ENCODE results near the gene SEMA3C.

Gene SEMA3C

GRCh38 chr7:80819503-80819902 is 99.3 kb downstream of the SEMA3C start:
- no peak for DNase-seq

DNA sequence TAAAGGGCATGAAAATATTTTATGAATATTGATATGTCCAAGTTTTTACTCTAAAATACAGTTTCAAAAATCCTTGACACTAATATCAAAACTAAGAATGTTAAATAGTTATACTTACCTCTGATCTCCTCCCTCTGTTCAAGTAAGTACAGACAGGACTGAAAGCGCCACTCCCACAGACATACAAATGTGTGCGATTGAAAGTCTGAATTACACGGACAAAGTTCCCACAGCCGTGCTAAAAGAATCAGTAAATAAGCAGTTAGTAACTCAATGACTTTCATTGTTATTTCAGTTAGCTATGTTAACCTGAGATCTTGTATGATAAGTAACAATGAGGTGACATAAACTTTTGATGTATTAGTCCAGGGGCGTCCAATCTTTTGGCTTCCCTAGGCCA is 100.7 kb downstream of the SEMA3C start:
- DNase-seq = no peak

DNA sequence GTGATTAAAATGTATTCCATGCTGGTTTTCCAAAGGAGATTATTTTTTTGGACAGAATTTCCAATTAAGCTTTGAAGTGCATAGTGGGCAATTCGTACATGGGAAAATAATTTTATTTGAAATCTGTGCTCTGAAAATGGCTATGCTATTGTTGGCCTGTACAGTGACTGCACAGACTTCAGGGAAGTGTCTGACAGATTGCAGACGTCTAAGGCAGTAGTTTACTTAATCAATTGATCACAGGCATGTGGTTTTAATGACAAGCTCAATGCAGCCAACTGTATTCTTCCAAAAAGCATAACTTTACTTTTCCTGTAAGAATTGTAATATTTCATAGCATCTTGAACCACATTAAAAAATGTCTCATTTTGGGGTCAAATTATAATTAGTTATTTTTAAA is 102.0 kb downstream of the SEMA3C start:
- no peak for DNase-seq

DNA sequence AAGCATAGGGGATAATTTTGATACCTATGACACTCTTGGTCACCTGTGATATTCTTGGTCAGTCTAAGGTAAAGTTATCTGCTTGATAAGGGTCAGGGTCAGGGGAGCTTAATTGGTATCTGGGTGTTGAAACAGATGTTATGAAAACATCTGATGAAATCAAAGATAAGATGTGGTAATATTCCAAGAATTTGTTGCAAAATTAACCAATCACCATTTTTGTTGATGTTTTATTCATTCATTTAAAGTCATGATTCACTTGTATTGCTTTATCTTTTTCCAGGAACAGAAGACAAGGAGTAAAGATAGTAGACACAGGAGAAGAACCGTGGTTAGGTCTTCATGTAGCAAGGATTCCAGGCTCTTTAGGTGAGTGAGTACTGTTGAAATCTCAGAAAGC is 103.1 kb downstream of the SEMA3C start:
- no peak for DNase-seq

DNA sequence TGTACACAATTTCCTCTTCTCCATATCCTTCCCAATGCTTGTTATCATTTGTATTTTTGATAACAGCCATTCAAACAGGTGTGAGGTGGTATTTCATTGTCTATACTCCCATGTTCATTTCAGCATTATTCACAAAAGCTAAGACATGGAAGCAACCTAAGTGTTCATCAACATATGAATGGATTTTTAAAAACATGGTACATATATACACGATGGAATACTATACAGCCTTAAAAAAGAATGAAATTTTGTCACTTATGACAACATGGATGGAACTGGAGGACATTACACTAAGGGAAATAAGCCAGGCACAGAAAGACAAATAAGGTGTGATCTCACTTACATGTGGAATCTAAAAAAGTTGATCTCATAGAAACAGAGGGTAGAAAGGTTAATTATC is 109.3 kb downstream of the SEMA3C start:
- DNase-seq = no peak

GRCh38 chr7:80807166-80807900 is 111.5 kb downstream of the SEMA3C start:
- DNase-seq = no peak

- DNase-seq = no peak
Observed at GRCh38 chr7:80806663-80807062, 112.2 kb downstream of the SEMA3C start.

- no peak for DNase-seq
Observed at GRCh38 chr7:80804589-80804988, 114.3 kb downstream of the SEMA3C start.

- no peak for DNase-seq
Observed at GRCh38 chr7:80802527-80802926, 116.3 kb downstream of the SEMA3C start.

DNA sequence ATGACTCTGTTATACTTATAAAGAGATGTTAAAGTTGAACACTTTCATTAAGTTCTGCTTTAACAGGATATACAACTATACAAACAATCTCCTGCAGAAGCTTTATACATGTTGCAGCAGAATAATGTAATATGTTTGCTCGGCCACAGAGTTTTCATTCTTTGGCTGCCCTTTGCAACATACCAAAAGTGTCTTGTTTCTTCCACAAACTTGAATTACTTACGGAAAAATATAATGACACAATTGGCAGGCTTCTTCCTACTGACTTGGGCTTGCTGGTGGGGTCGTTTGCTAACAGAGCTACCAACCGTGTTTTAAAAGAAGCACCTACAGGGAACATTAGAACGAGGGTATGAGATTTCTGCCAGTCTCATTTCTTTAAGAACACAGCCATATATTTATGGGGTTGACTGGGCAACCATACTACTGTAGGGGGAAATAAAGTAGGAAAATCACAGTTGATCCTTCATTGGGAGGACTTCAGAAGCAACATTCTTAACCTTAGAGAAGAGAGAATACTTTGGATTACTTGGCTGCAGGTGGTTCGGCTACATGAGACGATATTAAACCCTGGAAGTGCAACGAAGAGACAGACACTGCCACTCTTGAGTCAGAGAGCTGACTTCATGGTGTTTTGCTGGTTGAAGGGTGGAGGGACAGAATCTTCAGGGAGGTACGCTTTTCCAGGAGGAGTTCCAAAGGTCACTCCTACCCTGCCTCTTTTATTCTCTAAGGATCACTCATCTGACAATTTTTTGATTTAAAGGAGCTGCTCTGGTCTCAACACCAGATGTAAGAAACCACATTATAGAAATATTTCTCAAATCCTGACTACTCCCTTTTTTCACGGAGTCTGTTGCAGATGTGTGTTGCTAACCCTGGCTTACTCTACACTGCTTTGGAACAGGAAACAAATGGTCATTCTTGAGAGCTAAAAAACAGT is 123.9 kb downstream of the SEMA3C start:
- no peak for DNase-seq

DNA sequence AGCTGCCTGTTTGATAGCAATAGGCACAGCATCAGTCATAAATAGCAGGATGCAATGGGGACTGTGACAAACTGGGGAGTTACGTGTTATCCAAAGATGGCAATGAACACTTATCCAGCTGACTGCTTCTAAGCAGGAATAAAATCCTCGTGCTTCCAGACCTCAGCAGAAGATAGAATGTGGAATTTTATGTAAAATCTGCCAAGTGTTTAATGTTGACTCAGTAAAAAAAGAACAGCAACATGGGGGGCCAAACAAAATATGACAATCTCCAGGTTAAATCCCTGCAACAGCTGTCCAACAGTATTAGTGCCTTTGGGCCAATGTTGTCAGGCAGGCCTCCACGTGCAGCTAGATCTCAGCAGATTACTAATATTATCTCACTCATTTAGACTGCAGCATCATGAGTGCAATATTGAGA is 127.3 kb downstream of the SEMA3C start:
- DNase-seq = no peak

DNA sequence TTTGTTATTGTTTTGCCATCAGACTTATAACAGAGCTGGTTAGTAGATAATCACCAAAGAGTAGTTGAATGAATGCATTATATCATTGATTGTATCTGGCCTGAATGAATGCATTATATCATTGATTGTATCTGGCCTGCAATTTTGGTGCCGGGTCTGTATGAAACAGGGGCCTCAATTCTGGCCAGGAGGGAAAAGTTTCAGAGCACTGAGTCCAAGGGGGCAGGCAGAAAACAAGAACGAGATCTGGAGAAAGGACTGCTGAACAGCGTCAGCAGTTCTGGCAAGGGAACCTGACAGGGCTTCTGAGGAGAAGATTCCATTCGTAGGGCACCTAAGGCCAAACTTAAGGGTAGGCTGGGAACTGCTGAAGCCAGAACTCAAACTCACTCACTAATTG is 128.0 kb downstream of the SEMA3C start:
- DNase-seq = no peak

DNA sequence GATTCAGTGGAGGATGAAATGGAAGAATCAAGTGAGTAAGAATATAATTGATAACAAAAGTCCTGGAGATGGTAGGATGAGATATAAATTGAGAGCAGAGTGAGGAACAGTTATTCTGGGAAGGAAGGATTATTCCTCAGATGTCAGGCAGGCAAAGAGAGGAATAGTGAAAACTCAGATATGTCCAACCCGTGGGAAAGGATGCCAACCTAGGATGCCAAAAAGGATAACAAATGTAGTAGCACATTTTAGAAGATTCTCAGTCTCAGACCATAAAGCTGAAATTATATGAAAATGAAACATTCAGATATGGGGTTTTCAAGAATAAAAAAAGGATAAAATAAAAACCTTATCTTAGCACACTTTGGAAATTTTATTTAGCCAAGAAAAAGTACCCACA is 131.1 kb downstream of the SEMA3C start:
- no peak for DNase-seq

GRCh38 chr7:80785961-80786536 is 132.8 kb downstream of the SEMA3C start:
- no peak for DNase-seq

DNA sequence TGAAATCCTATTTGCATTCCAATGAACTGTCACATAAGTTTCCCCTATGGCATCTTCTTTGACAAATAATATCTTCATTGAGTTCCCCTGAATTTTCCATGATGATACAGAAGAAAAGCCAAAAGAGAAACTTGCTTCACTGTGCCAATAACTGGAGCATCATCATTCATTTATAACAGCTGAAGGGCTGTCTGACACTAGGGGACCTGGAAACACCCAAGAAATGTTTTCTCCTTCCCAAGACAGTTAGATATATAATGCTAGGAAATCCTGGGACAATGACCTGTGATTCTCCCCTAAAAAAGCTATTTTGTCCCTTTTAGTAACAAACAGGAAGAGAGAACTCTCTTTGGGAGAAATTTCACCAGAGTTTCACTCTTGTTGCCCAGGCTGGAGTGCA is 133.6 kb downstream of the SEMA3C start:
- no peak for DNase-seq

DNA sequence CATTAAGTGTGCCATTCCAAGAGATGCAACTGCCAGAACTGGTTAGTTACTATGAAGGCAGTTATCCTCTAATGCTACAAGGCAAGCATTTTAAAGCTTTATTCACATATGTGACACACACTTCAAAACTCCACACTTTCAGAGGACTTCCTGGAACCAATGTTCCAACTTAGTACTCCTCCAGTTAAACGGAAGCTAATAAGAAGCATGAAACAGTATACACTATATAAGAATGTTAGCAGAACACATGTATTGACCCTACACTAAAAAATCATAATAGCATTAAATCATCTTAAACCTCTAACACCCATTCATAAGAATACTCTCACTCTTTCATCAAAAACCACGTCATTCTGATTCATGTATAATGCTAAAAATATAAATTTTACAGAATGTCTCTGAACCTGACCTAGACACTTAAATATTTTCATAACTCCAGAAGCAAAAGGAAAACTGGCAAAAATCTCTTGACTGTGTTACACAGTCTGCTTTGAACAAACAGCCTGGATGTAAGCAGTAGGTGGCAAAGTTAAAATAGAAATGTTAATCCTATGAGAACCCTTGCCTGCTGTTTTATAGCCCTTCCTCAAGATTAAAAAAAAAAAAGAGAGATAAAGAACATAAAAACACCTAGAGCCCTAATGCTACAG is 135.0 kb downstream of the SEMA3C start:
- no peak for DNase-seq

DNA sequence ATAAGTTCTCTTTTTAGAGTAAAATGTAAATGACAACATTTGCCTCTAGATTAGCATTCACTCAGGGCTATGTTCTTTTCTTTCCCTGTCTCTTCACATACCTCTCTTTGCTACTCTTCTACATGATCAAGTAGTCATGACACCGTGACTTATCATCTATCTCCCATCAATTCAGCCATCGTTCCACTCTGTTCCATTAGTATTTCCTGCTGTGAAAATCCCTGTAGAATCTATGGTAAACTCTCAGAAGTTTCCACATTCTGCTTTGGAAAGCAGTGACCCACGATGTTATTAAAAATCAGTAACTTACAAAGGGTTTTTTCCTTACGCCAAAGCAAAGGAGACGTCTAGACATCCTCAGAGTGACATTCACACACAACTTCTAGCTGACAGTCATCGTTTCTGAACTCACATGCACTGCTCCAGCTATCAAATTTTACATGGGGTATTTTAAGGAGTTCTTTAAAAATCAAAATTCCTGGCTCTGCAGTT is 135.6 kb downstream of the SEMA3C start:
- no peak for DNase-seq

DNA sequence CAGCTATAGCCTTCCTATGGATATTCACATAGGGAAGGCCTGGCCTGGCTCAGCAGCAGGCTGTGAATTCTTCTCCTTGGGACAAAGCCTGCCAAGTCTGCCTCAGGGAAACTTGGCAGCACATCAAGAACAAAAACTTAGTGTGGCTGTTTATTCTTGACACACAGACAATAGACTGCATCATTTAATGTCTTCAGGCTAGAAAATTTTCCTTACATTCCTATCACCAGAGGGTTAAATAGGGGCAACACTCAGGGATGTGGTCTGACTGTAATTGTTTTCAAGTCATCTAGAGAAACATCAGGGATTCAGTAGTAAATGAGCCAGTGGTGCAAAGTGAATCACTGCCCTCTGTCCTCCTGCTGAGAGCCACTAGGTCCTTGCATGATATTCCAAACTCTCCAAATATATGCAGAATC is 137.3 kb downstream of the SEMA3C start:
- DNase-seq = no peak

DNA sequence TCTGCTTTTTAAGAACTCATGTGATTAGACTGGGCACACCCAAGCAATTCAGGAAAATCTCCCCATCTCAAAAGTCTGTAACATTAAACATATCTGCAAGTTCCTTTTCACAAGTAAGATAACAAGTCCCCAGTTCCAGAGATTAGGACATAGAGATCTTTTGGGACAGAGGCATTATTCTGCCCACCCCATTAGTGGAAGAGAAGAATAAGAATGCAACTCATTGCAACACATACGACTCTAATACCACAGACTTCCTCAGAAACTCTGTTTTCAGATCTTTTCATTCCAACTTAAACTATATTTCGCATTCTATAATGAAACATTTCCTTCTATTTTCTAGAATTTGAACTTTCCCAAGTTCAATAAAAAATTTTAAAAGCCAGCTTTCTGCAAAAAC is 137.7 kb downstream of the SEMA3C start:
- no peak for DNase-seq

- no peak for DNase-seq
Observed at GRCh38 chr7:80779456-80779855, 139.4 kb downstream of the SEMA3C start.

- no peak for DNase-seq
Observed at GRCh38 chr7:80775897-80776296, 143.0 kb downstream of the SEMA3C start.

GRCh38 chr7:80775482-80775881 is 143.4 kb downstream of the SEMA3C start:
- no peak for DNase-seq

DNA sequence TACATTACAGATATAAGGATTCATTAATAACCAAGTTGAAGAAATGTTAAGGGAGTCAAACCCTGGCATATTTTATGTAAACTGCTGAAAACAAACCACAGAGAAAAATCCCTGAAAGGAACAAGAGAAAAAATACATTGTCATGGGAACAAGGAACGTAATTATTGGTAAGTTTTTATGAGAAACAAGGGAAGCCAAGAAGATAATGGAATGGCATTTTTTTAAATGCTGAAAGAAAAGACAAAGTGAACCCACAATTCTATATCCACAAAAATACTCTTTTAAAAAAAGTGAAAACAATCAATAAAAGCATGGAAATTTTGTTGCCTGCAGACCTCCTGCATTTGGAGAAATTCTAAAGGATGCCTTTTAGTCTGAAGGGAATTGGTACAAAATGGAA is 144.0 kb downstream of the SEMA3C start:
- DNase-seq = no peak
